ENCODE data around the gene ANO1. TPM values are rescaled to one million over a fixed set of nuclear protein-coding genes. Genes with fewer than 3 reads are reported as not detected.
"Not testable (repeated sequence)": the region's sequence is repeated elsewhere in the genome, so short reads cannot be mapped to it uniquely, and the experiment has no call there.

ANO1 gene
- total and polyA plus RNA-seq, 2 donors = 0.38 to 1.5 TPM

GRCh38 chr11:70187771-70188170, 109.7 kb downstream of the ANO1 start:
- no peak for DNase-seq (ENCODE audit: low read depth in 6 of 9, low spot score in 9 of 9)
- H3K36me3 ChIP-seq (ENCODE audit: control insufficient read depth in 2 of 2, insufficient read depth in 2 of 2, low read length in 1 of 2) = no peaks in the 10 kb centered on the region
- 90% methylated on average over 15 of the region's 15 CpGs for WGBS
- peaks cover 0 to 6% of the 10 kb centered on the region in 2 donors for H3K27me3 ChIP-seq (ENCODE audit: control insufficient read depth in 2 of 2, insufficient read depth in 1 of 2, low read length in 1 of 2)
- no peaks in the 10 kb centered on the region for H3K9me3 ChIP-seq (ENCODE audit: control insufficient read depth in 2 of 2, insufficient read depth in 1 of 2, low read length in 1 of 2)
- H3K4me1 ChIP-seq (ENCODE audit: control insufficient read depth in 2 of 2, insufficient read depth in 2 of 2, low read length in 2 of 2) = no peaks in the 10 kb centered on the region
- H3K27ac ChIP-seq (ENCODE audit: low read depth in 1 of 2, low read length in 1 of 2) = no peak overlapping the region
- H3K4me3 ChIP-seq (ENCODE audit: low read length in 2 of 2) = no peak overlapping the region

- 95% methylated on average over 11 of the region's 11 CpGs for WGBS
- no peaks in the 10 kb centered on the region for H3K36me3 ChIP-seq (ENCODE audit: control insufficient read depth in 2 of 2, insufficient read depth in 2 of 2, low read length in 1 of 2)
- no peaks in the 10 kb centered on the region for H3K4me1 ChIP-seq (ENCODE audit: control insufficient read depth in 2 of 2, insufficient read depth in 2 of 2, low read length in 2 of 2)
- no peak overlapping the region for H3K27ac ChIP-seq (ENCODE audit: low read depth in 1 of 2, low read length in 1 of 2)
- no peaks in the 10 kb centered on the region for H3K9me3 ChIP-seq (ENCODE audit: control insufficient read depth in 2 of 2, insufficient read depth in 1 of 2, low read length in 1 of 2)
- no peak for DNase-seq (ENCODE audit: low read depth in 6 of 9, low spot score in 9 of 9)
- H3K4me3 ChIP-seq (ENCODE audit: low read length in 2 of 2) = no peak overlapping the region
- H3K27me3 ChIP-seq (ENCODE audit: control insufficient read depth in 2 of 2, insufficient read depth in 1 of 2, low read length in 1 of 2) = peaks cover 0 to 6% of the 10 kb centered on the region in 2 donors
Observed at GRCh38 chr11:70189622-70190021, 111.5 kb downstream of the ANO1 start.

GRCh38 chr11:70191495-70192140, 113.5 kb downstream of the ANO1 start:
- peaks cover 0 to 7% of the 10 kb centered on the region in 2 donors for H3K27me3 ChIP-seq (ENCODE audit: control insufficient read depth in 2 of 2, insufficient read depth in 1 of 2, low read length in 1 of 2)
- no peak overlapping the region for H3K4me3 ChIP-seq (ENCODE audit: low read length in 2 of 2)
- no peaks in the 10 kb centered on the region for H3K4me1 ChIP-seq (ENCODE audit: control insufficient read depth in 2 of 2, insufficient read depth in 2 of 2, low read length in 2 of 2)
- no peaks in the 10 kb centered on the region for H3K9me3 ChIP-seq (ENCODE audit: control insufficient read depth in 2 of 2, insufficient read depth in 1 of 2, low read length in 1 of 2)
- WGBS = 15% methylated on average over 22 of the region's 22 CpGs
- peak in 6 of 9 donors; percentile 32 to 68 (median 50) for DNase-seq (ENCODE audit: low read depth in 6 of 9, low spot score in 9 of 9)
- no peak overlapping the region for H3K27ac ChIP-seq (ENCODE audit: low read depth in 1 of 2, low read length in 1 of 2)
- H3K36me3 ChIP-seq (ENCODE audit: control insufficient read depth in 2 of 2, insufficient read depth in 2 of 2, low read length in 1 of 2) = no peaks in the 10 kb centered on the region

GRCh38 chr11:70192666-70193410, 114.7 kb downstream of the ANO1 start:
- WGBS = 93% methylated on average over 15 of the region's 15 CpGs
- no peaks in the 10 kb centered on the region for H3K36me3 ChIP-seq (ENCODE audit: control insufficient read depth in 2 of 2, insufficient read depth in 2 of 2, low read length in 1 of 2)
- DNase-seq (ENCODE audit: low read depth in 6 of 9, low spot score in 9 of 9) = no peak
- H3K27me3 ChIP-seq (ENCODE audit: control insufficient read depth in 2 of 2, insufficient read depth in 1 of 2, low read length in 1 of 2) = peaks cover 0 to 7% of the 10 kb centered on the region in 2 donors
- H3K9me3 ChIP-seq (ENCODE audit: control insufficient read depth in 2 of 2, insufficient read depth in 1 of 2, low read length in 1 of 2) = no peaks in the 10 kb centered on the region
- no peak overlapping the region for H3K27ac ChIP-seq (ENCODE audit: low read depth in 1 of 2, low read length in 1 of 2)
- H3K4me3 ChIP-seq (ENCODE audit: low read length in 2 of 2) = no peak overlapping the region
- H3K4me1 ChIP-seq (ENCODE audit: control insufficient read depth in 2 of 2, insufficient read depth in 2 of 2, low read length in 2 of 2) = no peaks in the 10 kb centered on the region

- Histone ChIP-seq H3K36me3 (ENCODE audit: control insufficient read depth in 2 of 2, insufficient read depth in 2 of 2, low read length in 1 of 2) (no peaks in the 10 kb centered on the region), H3K9me3 (ENCODE audit: control insufficient read depth in 2 of 2, insufficient read depth in 1 of 2, low read length in 1 of 2) (no peaks in the 10 kb centered on the region), H3K27me3 (ENCODE audit: control insufficient read depth in 2 of 2, insufficient read depth in 1 of 2, low read length in 1 of 2) (peaks cover 0 to 7% of the 10 kb centered on the region in 2 donors), H3K27ac (ENCODE audit: low read depth in 1 of 2, low read length in 1 of 2) (no peak overlapping the region), H3K4me1 (ENCODE audit: control insufficient read depth in 2 of 2, insufficient read depth in 2 of 2, low read length in 2 of 2) (no peaks in the 10 kb centered on the region), H3K4me3 (ENCODE audit: low read length in 2 of 2) (no peak overlapping the region)
- DNase-seq (ENCODE audit: low read depth in 6 of 9, low spot score in 9 of 9) = no peak
- 91% methylated on average over 7 of the region's 7 CpGs for WGBS
Observed at GRCh38 chr11:70193411-70194292, 115.5 kb downstream of the ANO1 start.

- H3K27me3 ChIP-seq (ENCODE audit: control insufficient read depth in 2 of 2, insufficient read depth in 1 of 2, low read length in 1 of 2) = peaks cover 0 to 11% of the 10 kb centered on the region in 2 donors
- no peak overlapping the region for H3K27ac ChIP-seq (ENCODE audit: low read depth in 1 of 2, low read length in 1 of 2)
- no peaks in the 10 kb centered on the region for H3K4me1 ChIP-seq (ENCODE audit: control insufficient read depth in 2 of 2, insufficient read depth in 2 of 2, low read length in 2 of 2)
- H3K36me3 ChIP-seq (ENCODE audit: control insufficient read depth in 2 of 2, insufficient read depth in 2 of 2, low read length in 1 of 2) = no peaks in the 10 kb centered on the region
- H3K4me3 ChIP-seq (ENCODE audit: low read length in 2 of 2) = no peak overlapping the region
- 91% methylated on average over 3 of the region's 3 CpGs for WGBS
- DNase-seq (ENCODE audit: low read depth in 6 of 9, low spot score in 9 of 9) = no peak
- no peaks in the 10 kb centered on the region for H3K9me3 ChIP-seq (ENCODE audit: control insufficient read depth in 2 of 2, insufficient read depth in 1 of 2, low read length in 1 of 2)
Observed at GRCh38 chr11:70194792-70195791, 117.0 kb downstream of the ANO1 start.

GRCh38 chr11:70200212-70200844, 122.2 kb downstream of the ANO1 start:
- Histone ChIP-seq H3K27me3 (ENCODE audit: control insufficient read depth in 2 of 2, insufficient read depth in 1 of 2, low read length in 1 of 2) (peaks cover 0 to 8% of the 10 kb centered on the region in 2 donors), H3K9me3 (ENCODE audit: control insufficient read depth in 2 of 2, insufficient read depth in 1 of 2, low read length in 1 of 2) (no peaks in the 10 kb centered on the region), H3K4me1 (ENCODE audit: control insufficient read depth in 2 of 2, insufficient read depth in 2 of 2, low read length in 2 of 2) (peaks cover 7 to 20% of the 10 kb centered on the region in 2 donors), H3K27ac (ENCODE audit: low read depth in 1 of 2, low read length in 1 of 2) (no peak overlapping the region), H3K4me3 (ENCODE audit: low read length in 2 of 2) (no peak overlapping the region), H3K36me3 (ENCODE audit: control insufficient read depth in 2 of 2, insufficient read depth in 2 of 2, low read length in 1 of 2) (peaks cover 4 to 5% of the 10 kb centered on the region in 2 donors)
- no peak for DNase-seq (ENCODE audit: low read depth in 6 of 9, low spot score in 9 of 9)
- WGBS = 72% methylated on average over 10 of the region's 10 CpGs

GRCh38 chr11:70201047-70201446, 122.9 kb downstream of the ANO1 start:
- WGBS = 97% methylated on average over 3 of the region's 3 CpGs
- not testable (repeated sequence) for H3K27me3 ChIP-seq (ENCODE audit: control insufficient read depth in 2 of 2, insufficient read depth in 1 of 2, low read length in 1 of 2); H3K9me3 ChIP-seq (ENCODE audit: control insufficient read depth in 2 of 2, insufficient read depth in 1 of 2, low read length in 1 of 2); H3K27ac ChIP-seq (ENCODE audit: low read depth in 1 of 2, low read length in 1 of 2); DNase-seq (ENCODE audit: low read depth in 6 of 9, low spot score in 9 of 9); H3K4me3 ChIP-seq (ENCODE audit: low read length in 2 of 2)
- Histone ChIP-seq H3K4me1 (ENCODE audit: control insufficient read depth in 2 of 2, insufficient read depth in 2 of 2, low read length in 2 of 2) (peaks cover 9 to 24% of the 10 kb centered on the region in 2 donors), H3K36me3 (ENCODE audit: control insufficient read depth in 2 of 2, insufficient read depth in 2 of 2, low read length in 1 of 2) (peaks cover 11 to 12% of the 10 kb centered on the region in 2 donors)
